K562 (cell line): ENCODE results near the gene TTC38. TPM values are rescaled to one million over a fixed set of nuclear protein-coding genes. Genes with fewer than 3 reads are reported as not detected.

Experiments
- ADNP ChIP-seq: fragments of 200-800 bp; sonication (Bioruptor generic); IDR thresholded peaks from 2 replicates; pipeline ENCODE4 v1.6.1; 2016; ENCODE audit warnings: missing genetic modification characterization, missing compliant biosample characterization
- BRF1 ChIP-seq: IDR thresholded peaks from 3 replicates; pipeline ENCODE4 v1.6.1; 2011; ENCODE audit warnings: borderline replicate concordance, mild to moderate bottlenecking; ENCODE audit not compliant: insufficient read length; ENCODE audit errors: extremely low read depth
- BRF2 ChIP-seq: IDR thresholded peaks from 3 replicates; pipeline ENCODE4 v1.6.1; 2011; ENCODE audit warnings: borderline replicate concordance, mild to moderate bottlenecking; ENCODE audit not compliant: insufficient read length, insufficient read depth
- C11orf30 ChIP-seq: fragments of 450-650 bp; IDR thresholded peaks from 2 replicates; pipeline ENCODE4 v1.6.1; 2016; ENCODE audit warnings: low read depth, mild to moderate bottlenecking
- CBX1 ChIP-seq: sonication (generic); IDR thresholded peaks from 2 replicates; pipeline ENCODE4 v1.6.1; 2016; ENCODE audit warnings: antibody characterized with exemption, low read depth, mild to moderate bottlenecking
- FOXA3 ChIP-seq, 2 experiments: fragments of 450-650 bp in 1 of 2; sonication (generic) in 1 of 2; formaldehyde crosslinking; IDR thresholded peaks in 1 of 2; conservative IDR thresholded peaks in 1 of 2; 2 replicates each; pipeline versions ENCODE4 v1.4.0 to v1.8.0; 2020 to 2022; ENCODE audit warnings: mild to moderate bottlenecking in 2 of 2, missing genetic modification reagents in 1 of 2
- HDGF ChIP-seq: fragments of 450-650 bp; IDR thresholded peaks from 2 replicates; pipeline ENCODE4 v1.6.1; 2016
- LEF1 ChIP-seq: fragments of 450-650 bp; IDR thresholded peaks from 2 replicates; pipeline ENCODE4 v1.6.1; 2016; ENCODE audit warnings: mild to moderate bottlenecking
- POLR3G ChIP-seq: IDR thresholded peaks from 2 replicates; pipeline ENCODE4 v1.6.1; 2011; ENCODE audit not compliant: insufficient read length, insufficient replicate concordance; ENCODE audit errors: extremely low read depth
- RERE ChIP-seq: sonication (generic); formaldehyde crosslinking; IDR thresholded peaks from 2 replicates; pipeline ENCODE4 v1.8.0; 2023; ENCODE audit warnings: missing genetic modification reagents, mild to moderate bottlenecking, borderline replicate concordance
- RUNX1 ChIP-seq: sonication (generic); IDR thresholded peaks from 2 replicates; pipeline ENCODE4 v1.6.1; 2016; ENCODE audit warnings: antibody characterized with exemption, low read depth
- SMAD3 ChIP-seq: fragments of 450-650 bp; formaldehyde crosslinking; conservative IDR thresholded peaks from 2 replicates; pipeline ENCODE4 v1.4.0; 2020; ENCODE audit warnings: mild to moderate bottlenecking
- SP1 ChIP-seq: sonication (generic); formaldehyde crosslinking; IDR thresholded peaks from 2 replicates; pipeline ENCODE4 v1.8.1; 2022; ENCODE audit warnings: mild to moderate bottlenecking, missing genetic modification reagents
- TBP ChIP-seq: optimal IDR thresholded peaks from 2 replicates; pipeline ENCODE3; 2011; ENCODE audit warnings: low read depth, low read length, improper control_type of control experiment
- ZBTB7A ChIP-seq: IDR thresholded peaks from 2 replicates; pipeline ENCODE4 v1.6.1; 2011; ENCODE audit warnings: low read depth, mild to moderate bottlenecking, low read length, moderate library complexity, borderline replicate concordance; ENCODE audit not compliant: control insufficient read depth
- ZFPM2 ChIP-seq: fragments of 250-450 bp; sonication (Bioruptor Pico); IDR thresholded peaks from 2 replicates; pipeline ENCODE4 v1.5.1; 2022; ENCODE audit warnings: mild to moderate bottlenecking
- ZNF134 ChIP-seq: fragments of 250-450 bp; sonication (Bioruptor Pico); conservative IDR thresholded peaks from 2 replicates; pipeline ENCODE4 v1.4.0; 2020
- ZNF639 ChIP-seq, 2 experiments: fragments of 200-800 bp in 1 of 2; sonication (Bioruptor generic) in 1 of 2; sonication (generic) in 1 of 2; formaldehyde crosslinking in 1 of 2; IDR thresholded peaks in 1 of 2; conservative IDR thresholded peaks in 1 of 2; 2 replicates each; pipeline versions ENCODE4 v1.5.0 to v1.6.1; 2016 to 2020; ENCODE audit warnings: missing compliant biosample characterization in 1 of 2, missing genetic modification characterization in 1 of 2, missing genetic modification reagents in 1 of 2
- polyA plus RNA-seq, 8 experiments: library from polyadenylated mRNA; depleted of rRNA in 4 of 8; stranded (reverse) in 5 of 8; unstranded in 3 of 8; fragments of >200 nt; fragmentation: Nextera tagmentation in 2 of 8; fragmentation: Illumina TruSeq in 1 of 8; extraction: Ambion mirVana in 2 of 8; extraction: Trizol in 1 of 8; gene quantifications; 2 replicates each; pipeline versions ENCODE4 v1.2.1 to v1.2.3, GENCODE V29; 2011 to 2014; ENCODE audit warnings: inconsistent platforms in 1 of 8, missing spikeins in 1 of 8
- total RNA-seq, 7 experiments: library from RNA; depleted of rRNA in 6 of 7; stranded (reverse); fragments of >200 nt in 6 of 7; fragmentation: Illumina TruSeq in 2 of 7; extraction: Trizol in 2 of 7; gene quantifications; 2 replicates each; pipeline versions ENCODE4 v1.2.1 to v1.2.3, GENCODE V29; 2011 to 2021; ENCODE audit warnings: low replicate concordance in 1 of 7

The TTC38 gene
- total and polyA plus RNA-seq, 9 of the 15 experiments (the other 6 are each of a cell fraction or from before 2014, with no cell fraction given), result 0.84 to 28.4 (median 18.1) TPM

- TF ChIP-seq RUNX1, result no peak
- TF ChIP-seq ZNF134, result no peak
- TF ChIP-seq POLR3G, result no peak
- no peak for TF ChIP-seq BRF1
- no peak for TF ChIP-seq BRF2
- TF ChIP-seq HDGF, result no peak
- no peak for TF ChIP-seq RERE
- no peak for TF ChIP-seq ADNP
- TF ChIP-seq C11orf30, result peak; percentile 42; the same call in 1 of the 2 replicates
- no peak for TF ChIP-seq ZNF639 (CRISPR knock-in tag; conservative IDR thresholded peaks at IDR 0.05 in 1 of 2, IDR thresholded peaks at IDR 0.05 in 1 of 2)
- no peak for TF ChIP-seq FOXA3 (CRISPR knock-in tag; conservative IDR thresholded peaks at IDR 0.05 in 1 of 2, IDR thresholded peaks at IDR 0.05 in 1 of 2)
- TF ChIP-seq LEF1, result no peak
- no peak for TF ChIP-seq ZFPM2 (CRISPR knock-in tag)
- no peak for TF ChIP-seq ZBTB7A
- TF ChIP-seq SMAD3 (CRISPR knock-in tag), result no peak
- no peak for TF ChIP-seq CBX1
- TF ChIP-seq SP1 (CRISPR knock-in tag), result no peak
- peak; percentile 63 for TF ChIP-seq TBP
Observed at GRCh38 chr22:46296257-46297150, 28.7 kb downstream of the TTC38 start, which contains the start of gene GTSE1 (continued).
